ENCODE data around the gene VTN.

The VTN gene

DNA sequence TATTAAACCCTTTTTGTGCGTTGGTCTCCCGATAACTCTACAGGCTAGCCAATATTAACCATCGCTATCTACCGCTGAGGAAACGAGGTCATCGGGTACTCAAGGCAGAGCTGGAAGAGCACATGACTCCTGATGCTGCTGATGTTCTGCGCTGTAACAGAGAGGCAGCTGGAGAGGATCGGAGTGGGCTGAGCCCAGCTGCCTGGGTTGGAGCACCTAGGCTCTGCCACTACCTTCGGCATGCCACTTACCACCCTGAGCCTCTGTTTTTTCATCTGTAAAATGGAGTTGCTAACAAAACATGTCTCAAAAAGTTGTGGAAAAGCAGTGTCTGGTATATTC lies 36.3 kb upstream of the VTN start:
- H3K27ac ChIP-seq, result peak overlapping the region; percentile 93
- TF ChIP-seq, protein P1, sequence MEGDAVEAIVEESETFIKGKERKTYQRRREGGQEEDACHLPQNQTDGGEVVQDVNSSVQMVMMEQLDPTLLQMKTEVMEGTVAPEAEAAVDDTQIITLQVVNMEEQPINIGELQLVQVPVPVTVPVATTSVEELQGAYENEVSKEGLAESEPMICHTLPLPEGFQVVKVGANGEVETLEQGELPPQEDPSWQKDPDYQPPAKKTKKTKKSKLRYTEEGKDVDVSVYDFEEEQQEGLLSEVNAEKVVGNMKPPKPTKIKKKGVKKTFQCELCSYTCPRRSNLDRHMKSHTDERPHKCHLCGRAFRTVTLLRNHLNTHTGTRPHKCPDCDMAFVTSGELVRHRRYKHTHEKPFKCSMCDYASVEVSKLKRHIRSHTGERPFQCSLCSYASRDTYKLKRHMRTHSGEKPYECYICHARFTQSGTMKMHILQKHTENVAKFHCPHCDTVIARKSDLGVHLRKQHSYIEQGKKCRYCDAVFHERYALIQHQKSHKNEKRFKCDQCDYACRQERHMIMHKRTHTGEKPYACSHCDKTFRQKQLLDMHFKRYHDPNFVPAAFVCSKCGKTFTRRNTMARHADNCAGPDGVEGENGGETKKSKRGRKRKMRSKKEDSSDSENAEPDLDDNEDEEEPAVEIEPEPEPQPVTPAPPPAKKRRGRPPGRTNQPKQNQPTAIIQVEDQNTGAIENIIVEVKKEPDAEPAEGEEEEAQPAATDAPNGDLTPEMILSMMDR (conservative IDR thresholded peaks at IDR 0.05), result no peak

DNA sequence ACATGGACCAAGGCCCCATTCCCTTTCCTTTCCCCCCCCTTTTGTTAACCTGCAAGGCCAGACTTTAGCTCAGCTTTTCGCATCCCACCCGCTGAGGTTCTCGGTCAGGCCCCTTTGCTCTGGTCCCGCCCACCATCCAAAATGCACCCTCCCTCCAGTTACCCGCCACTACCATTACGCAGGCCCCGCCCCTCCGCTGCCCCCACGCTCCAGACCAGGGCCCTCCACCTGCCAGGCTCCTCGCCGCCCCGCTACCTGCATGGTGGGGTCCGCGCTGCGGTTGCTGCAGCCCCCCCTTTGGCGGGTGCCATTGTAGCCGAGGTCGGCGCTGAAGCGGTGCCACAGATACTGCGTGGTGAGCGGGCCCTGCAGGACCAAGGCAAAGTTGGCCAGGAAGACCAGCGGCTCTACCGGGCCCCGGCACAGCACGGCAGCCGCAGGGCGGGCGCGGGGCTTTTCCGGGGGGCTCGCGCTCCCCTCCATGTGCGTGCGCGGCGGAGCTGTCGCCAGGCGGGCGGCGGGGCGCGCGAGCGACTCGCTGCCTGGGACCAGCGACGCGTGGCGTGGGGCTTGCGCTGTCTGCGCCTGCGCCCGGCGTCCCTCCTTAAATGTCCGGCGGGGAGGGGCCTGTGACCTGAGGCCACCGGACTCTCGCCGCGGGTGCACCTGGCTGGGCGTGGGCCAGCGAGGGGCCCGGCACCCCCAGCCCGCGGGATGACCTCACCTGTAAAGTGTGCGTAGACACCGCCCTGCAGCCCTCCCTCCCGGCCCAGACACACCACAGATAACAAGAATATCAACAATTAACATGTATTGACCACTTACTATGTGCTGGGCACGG lies 35.7 kb upstream of the VTN start, which contains the start of gene SLC46A1:
Gene SLC46A1 (minus strand): TSS at position 581 of the 841 bp plus-strand sequence. CDS start 98 bp downstream, at position 483.
- TF ChIP-seq, protein P1 (conservative IDR thresholded peaks at IDR 0.05), result no peak
- H3K27ac ChIP-seq, result peak within 1 kb of the TSS; percentile 93

DNA sequence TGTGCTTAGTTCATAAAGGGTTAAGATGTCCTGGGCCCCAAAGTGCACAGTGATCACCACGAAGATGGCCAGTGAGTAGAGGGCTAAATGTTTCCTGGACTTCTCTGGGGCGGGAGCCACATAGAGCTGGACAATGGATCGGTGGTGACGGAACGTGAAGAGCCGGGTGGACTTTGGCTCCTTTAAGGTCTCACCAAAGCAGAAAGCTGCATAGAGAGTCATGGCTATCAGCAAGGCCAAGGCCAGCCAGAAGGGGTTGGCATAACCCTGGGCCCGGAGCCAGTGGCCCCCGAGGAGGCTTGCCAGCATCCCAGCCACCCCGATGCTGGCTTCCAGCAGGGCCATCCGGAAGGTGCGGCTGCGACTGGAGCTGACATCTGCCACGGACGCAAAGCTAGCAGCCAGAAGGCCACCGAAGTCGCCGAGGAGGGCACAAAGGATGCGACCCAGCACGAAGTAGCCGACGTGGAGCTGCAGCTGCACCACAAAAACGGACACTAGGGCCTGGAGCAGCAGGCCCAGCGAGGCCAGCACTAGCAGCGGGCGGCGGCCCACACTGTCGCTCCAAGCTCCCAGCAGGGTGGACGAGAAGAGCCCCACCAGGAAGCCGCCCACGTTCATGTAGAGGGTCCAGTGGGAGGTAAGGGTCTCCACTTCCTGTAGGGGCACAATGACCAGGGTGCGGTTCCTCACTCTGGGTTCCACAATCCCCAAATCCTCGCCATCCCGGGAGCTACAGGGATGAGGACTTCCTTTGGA lies 34.9 kb upstream of the VTN start:
- H3K27ac ChIP-seq, result peak overlapping the region; percentile 93
- TF ChIP-seq, protein P1 (conservative IDR thresholded peaks at IDR 0.05), result 0 out of 2 replicates have a peak, but pooled peaks have one; percentile 13

DNA sequence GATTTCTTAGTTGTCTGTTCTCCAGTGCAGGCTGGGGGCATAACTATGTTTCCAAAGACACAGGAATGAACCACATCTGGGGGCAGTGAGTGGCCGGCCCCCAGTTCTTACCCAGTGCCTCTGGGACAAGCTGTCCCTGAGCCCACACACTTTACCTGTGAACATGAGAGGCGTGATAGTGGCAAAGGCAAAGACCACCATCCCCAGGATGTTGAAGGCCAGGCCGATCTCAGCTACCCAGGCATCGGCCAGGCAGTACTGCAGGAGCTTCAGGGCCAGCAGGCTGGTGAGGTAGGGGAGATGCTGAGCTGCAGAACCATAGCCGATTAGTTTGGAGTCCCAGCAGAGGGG lies 34.3 kb upstream of the VTN start:
- TF ChIP-seq, protein P1 (conservative IDR thresholded peaks at IDR 0.05), result no peak
- H3K27ac ChIP-seq, result peak overlapping the region; percentile 93; the same call in 1 of the 2 replicates

DNA sequence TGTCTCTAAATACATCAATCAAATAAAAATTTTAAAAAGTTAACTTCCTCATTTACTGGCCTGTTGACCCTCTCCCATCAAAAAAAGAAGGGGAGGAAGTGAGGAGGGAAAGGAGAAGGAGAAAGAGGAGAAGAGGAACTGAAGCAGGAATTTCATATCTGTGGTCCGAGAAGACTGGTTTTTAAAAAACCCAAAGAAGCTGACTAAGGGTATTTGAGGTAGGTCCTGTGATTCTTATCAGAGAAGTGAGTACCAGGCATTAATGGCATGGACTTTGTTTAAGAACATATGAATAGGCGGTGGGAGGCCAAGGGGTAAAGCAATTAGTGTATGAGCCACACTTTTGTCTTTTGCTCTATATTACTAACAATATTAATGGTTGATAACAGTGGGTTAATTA lies 33.9 kb upstream of the VTN start:
- no peak overlapping the region; the same call in 1 of the 2 replicates for H3K27ac ChIP-seq
- TF ChIP-seq, protein P1 (conservative IDR thresholded peaks at IDR 0.05), result no peak

DNA sequence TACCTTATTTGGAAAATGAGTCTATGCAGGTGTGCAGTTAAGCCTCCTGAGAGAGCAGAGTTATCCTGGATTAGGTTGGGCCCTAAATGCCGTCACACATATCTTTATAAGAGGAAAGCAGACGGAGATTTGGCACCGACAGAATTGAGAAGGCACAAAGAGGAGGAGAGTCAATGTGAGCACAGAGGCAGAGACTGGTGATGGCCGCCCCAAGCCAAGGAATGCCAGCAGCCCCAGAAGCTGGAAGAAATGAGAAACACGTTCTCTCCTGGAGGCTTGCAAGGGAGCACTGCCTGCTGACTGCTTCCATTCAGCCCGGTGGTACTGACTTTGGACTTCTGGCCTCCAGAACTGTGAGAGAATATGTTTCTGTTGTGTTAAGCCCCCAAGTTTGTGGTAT lies 32.7 kb upstream of the VTN start:
- TF ChIP-seq, protein P1 (conservative IDR thresholded peaks at IDR 0.05), result no peak
- H3K27ac ChIP-seq, result no peak overlapping the region; the same call in 1 of the 2 replicates

DNA sequence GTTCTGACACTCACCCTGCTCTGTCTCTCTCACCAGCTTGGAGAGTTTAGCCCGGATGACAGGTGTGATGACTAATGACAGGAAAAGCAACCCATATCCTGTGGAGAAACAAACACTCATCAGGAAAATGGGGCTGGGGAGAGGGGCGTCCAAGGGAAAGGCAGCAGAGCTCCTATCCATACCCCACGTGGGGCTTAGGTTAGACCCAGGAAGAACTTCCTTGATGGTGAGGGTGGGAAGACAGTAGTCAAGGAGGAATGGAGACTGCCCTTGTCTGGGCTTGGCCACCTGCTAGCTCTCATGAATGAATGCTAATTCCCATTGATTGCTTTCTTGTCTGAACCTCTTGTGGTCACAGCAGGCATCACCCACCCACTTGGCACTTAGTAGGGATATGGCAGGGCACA lies 32.1 kb upstream of the VTN start:
- TF ChIP-seq, protein P1 (conservative IDR thresholded peaks at IDR 0.05), result no peak
- no peak overlapping the region for H3K27ac ChIP-seq

Data from VCaP (cell line).